Small intestine (tissue), 7 donors: Measurements from ENCODE around the gene GRIA4. TPM values are rescaled to one million over a fixed set of nuclear protein-coding genes. Genes with fewer than 3 reads are reported as not detected.
"Not testable (repeated sequence)": the region's sequence is repeated elsewhere in the genome, so short reads cannot be mapped to it uniquely, and the experiment has no call there.

Experiments
- DNase-seq, 2 donors: peaks; one replicate each; pipeline versions ENCODE4 v3.0.0 to v3.0.0-alpha.2; 2013
- FAIRE-seq: peaks from 2 replicates; lab custom pipeline; 2012; peaks lifted over from hg19 to GRCh38; lab: Jason Lieb, UNC
- H3K27ac ChIP-seq, 3 donors: one replicate each; pipeline ENCODE4 v1.5.1; 2013; ENCODE audit warnings: low read length in 2 of 3, mild to moderate bottlenecking in 2 of 3, control low read depth in 1 of 3, inconsistent platforms in 1 of 3, low read depth in 1 of 3, moderate library complexity in 1 of 3
- H3K27me3 ChIP-seq, 3 donors: one replicate each; pipeline ENCODE4 v1.6.1; 2013; ENCODE audit warnings: low read length in 3 of 3, inconsistent platforms in 1 of 3; ENCODE audit not compliant: control insufficient read depth in 3 of 3, insufficient read depth in 3 of 3
- H3K36me3 ChIP-seq, 3 donors: one replicate each; pipeline ENCODE4 v1.6.1; 2013; ENCODE audit warnings: low read length in 3 of 3, inconsistent platforms in 1 of 3, low read depth in 1 of 3, mild to moderate bottlenecking in 1 of 3, moderate library complexity in 1 of 3; ENCODE audit not compliant: control insufficient read depth in 3 of 3, insufficient read depth in 2 of 3
- H3K4me1 ChIP-seq, 3 donors: one replicate each; pipeline ENCODE4 v1.6.1; 2013; ENCODE audit warnings: low read length in 2 of 3, inconsistent platforms in 1 of 3, low read depth in 1 of 3, mild to moderate bottlenecking in 1 of 3, moderate library complexity in 1 of 3; ENCODE audit not compliant: control insufficient read depth in 3 of 3, insufficient read depth in 2 of 3
- H3K4me3 ChIP-seq, 3 donors: one replicate each; pipeline ENCODE4 v1.5.1; 2013; ENCODE audit warnings: low read length in 3 of 3, control low read depth in 1 of 3, inconsistent platforms in 1 of 3, low read depth in 1 of 3, mild to moderate bottlenecking in 1 of 3, moderate library complexity in 1 of 3
- H3K9me3 ChIP-seq, 2 donors: one replicate each; pipeline ENCODE4 v1.6.1; 2013; ENCODE audit warnings: low read depth in 1 of 2, low read length in 1 of 2; ENCODE audit not compliant: control insufficient read depth in 2 of 2, insufficient read depth in 1 of 2
- WGBS, 3 donors: extraction: QIAGEN DNeasy Blood & Tissue Kit; methylation state at CpG; one replicate each; pipeline ENCODE4 v1.1.7; 2013; 5-methylcytosine and 5-hydroxymethylcytosine counted together
- polyA plus RNA-seq, 4 donors: library from polyadenylated mRNA; stranded (reverse) in 3 of 4; unstranded in 1 of 4; fragments of 200-250 nt in 3 of 4; fragments of 120-200 nt in 1 of 4; gene quantifications; one replicate each; pipeline versions ENCODE4 v1.2.1 to v1.2.3, GENCODE V29; 2013
- donor health status: healthy with polysubstance abuse.
- donor health status: control.
- donor health status: control.
- donor health status: Bipolar disorder and iron deficiency.
- donor health status: healthy.

Gene GRIA4
- polyA plus RNA-seq, 4 donors = 0.34 to 22.9 TPM; not detected in 2

GRCh38 chr11:105975128-105975527 is 365.3 kb downstream of the GRIA4 start:
- no peaks in the 10 kb centered on the region for H3K9me3 ChIP-seq
- FAIRE-seq = no peak
- WGBS, 3 donors = 68 to 71% (median 70%) methylated on average over 1 of the region's 1 CpG
- no peak overlapping the region for H3K4me3 ChIP-seq
- H3K27ac ChIP-seq = no peak overlapping the region
- no peaks in the 10 kb centered on the region for H3K27me3 ChIP-seq
- H3K4me1 ChIP-seq = no peaks in the 10 kb centered on the region
- no peak for DNase-seq
- H3K36me3 ChIP-seq = no peaks in the 10 kb centered on the region

DNA sequence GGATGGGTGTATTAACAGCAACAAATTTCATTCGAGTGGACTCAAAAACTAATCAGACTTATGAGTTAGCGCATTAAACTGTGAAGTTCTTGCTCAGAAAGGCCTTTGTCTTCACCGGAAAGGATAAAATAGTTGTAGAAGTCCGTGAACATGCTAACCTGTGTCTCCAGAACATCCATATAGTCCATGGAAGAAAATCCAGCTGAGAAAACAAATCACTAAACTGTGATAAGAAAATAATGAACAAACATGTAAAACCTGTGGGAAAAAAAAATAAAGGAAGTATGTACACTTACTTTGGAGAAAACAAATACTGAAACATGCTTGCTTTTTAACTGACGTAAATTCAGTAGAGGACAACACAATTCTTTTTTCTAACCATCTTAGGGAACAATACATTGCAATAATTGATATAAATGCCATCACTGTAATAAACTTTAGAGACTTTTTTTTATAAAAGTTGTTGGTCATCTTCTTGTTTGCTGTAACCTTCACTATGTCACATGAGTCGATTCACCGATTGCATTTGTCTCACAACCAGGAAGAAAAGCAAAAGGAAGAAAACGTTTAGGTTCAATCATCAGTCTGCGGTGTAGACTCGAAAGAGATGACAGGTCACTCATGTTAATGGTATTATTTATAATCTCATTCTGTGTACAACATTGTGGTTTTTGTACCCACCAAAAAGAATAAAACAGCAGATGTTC is 370.3 kb downstream of the GRIA4 start:
- 90 to 91% (median 91%) methylated on average over 10 of the region's 10 CpGs for WGBS, 3 donors
- no peak for FAIRE-seq
- no peak for DNase-seq
- Histone ChIP-seq H3K27me3 (no peaks in the 10 kb centered on the region), H3K27ac (no peak overlapping the region), H3K4me1 (no peaks in the 10 kb centered on the region), H3K36me3 (no peaks in the 10 kb centered on the region), H3K9me3 (no peaks in the 10 kb centered on the region), H3K4me3 (no peak overlapping the region)

GRCh38 chr11:105986554-105986953 is 376.7 kb downstream of the GRIA4 start:
- Histone ChIP-seq H3K9me3 (no peaks in the 10 kb centered on the region), H3K27ac (no peak overlapping the region), H3K36me3 (no peaks in the 10 kb centered on the region), H3K4me3 (no peak overlapping the region), H3K27me3 (no peaks in the 10 kb centered on the region), H3K4me1 (no peaks in the 10 kb centered on the region)
- FAIRE-seq = no peak
- DNase-seq = no peak
- 68 to 84% (median 81%) methylated on average over 2 of the region's 2 CpGs for WGBS, 3 donors

DNA sequence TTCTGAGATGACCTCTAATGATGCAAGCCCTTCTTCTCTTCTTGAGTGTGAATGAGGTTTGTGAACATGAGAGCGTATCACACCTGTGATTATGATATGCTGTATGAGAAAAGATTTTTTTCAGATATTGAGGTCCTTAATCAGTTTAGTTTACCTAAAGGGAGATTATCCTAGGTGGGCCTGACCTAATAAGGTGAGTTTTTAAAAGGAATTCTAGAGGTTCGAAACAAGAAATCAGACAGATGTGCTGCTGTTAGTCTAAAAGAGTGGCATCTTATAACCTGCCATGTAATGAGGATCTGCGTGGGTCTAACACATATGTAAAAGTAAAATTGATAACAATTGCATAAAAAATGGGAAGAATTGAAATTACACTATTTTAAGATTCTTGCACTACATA is 378.3 kb downstream of the GRIA4 start:
- 93 to 96% (median 95%) methylated on average over 3 of the region's 3 CpGs for WGBS, 3 donors
- DNase-seq (no peak), FAIRE-seq (no peak)
- Histone ChIP-seq H3K4me3 (no peak overlapping the region), H3K4me1 (no peaks in the 10 kb centered on the region), H3K27ac (no peak overlapping the region), H3K36me3 (no peaks in the 10 kb centered on the region), H3K27me3 (no peaks in the 10 kb centered on the region), H3K9me3 (no peaks in the 10 kb centered on the region)

DNA sequence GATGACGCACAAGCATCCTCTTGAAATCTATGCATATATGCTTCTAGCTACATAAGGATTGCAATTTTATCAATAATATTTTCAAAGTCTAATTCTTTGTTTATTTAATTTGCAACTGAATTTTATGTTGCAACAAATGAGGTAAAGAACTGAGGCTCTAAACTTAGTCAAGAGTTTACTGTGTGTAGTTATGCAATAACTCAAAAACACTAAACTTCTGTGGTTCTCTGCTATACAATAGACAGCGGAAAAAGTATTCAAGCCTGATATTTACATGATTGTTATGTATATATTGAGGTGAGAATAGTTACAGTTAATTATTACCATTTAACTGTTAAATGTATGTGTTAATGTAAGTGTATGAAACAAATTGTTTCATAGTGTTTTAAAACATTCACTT is 379.3 kb downstream of the GRIA4 start:
- Histone ChIP-seq H3K36me3 (no peaks in the 10 kb centered on the region), H3K9me3 (no peaks in the 10 kb centered on the region), H3K4me3 (no peak overlapping the region), H3K4me1 (no peaks in the 10 kb centered on the region), H3K27ac (no peak overlapping the region), H3K27me3 (no peaks in the 10 kb centered on the region)
- DNase-seq (no peak), FAIRE-seq (no peak)
- WGBS, 3 donors = 93 to 94% (median 94%) methylated on average over 2 of the region's 2 CpGs

DNA sequence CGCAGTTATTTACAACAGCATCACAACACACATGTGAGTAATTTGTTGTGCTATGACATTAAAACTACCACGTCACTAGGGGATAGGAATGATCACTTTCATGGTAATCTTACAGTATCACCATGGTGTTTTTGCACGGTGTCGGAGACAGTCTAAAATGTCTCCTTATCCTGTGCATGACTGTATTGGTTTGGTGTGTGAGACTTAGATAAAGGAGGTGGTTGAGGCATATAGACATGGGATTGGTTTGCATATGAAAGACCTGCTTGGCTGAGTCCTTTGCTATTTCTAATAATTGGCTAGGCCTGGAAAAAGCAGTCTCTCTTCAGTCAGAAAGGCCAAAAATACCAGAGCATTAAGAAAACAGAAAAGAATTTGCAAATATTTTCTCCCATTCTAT is 382.0 kb downstream of the GRIA4 start:
- H3K4me1 ChIP-seq = no peaks in the 10 kb centered on the region
- no peak for DNase-seq
- no peaks in the 10 kb centered on the region for H3K27me3 ChIP-seq
- H3K36me3 ChIP-seq = peaks cover 0 to 3% (median 0%) of the 10 kb centered on the region in 3 donors
- H3K9me3 ChIP-seq = no peaks in the 10 kb centered on the region
- no peak overlapping the region for H3K4me3 ChIP-seq
- no peak for FAIRE-seq
- 95 to 97% (median 96%) methylated on average over 4 of the region's 4 CpGs for WGBS, 3 donors
- H3K27ac ChIP-seq = no peak overlapping the region

DNA sequence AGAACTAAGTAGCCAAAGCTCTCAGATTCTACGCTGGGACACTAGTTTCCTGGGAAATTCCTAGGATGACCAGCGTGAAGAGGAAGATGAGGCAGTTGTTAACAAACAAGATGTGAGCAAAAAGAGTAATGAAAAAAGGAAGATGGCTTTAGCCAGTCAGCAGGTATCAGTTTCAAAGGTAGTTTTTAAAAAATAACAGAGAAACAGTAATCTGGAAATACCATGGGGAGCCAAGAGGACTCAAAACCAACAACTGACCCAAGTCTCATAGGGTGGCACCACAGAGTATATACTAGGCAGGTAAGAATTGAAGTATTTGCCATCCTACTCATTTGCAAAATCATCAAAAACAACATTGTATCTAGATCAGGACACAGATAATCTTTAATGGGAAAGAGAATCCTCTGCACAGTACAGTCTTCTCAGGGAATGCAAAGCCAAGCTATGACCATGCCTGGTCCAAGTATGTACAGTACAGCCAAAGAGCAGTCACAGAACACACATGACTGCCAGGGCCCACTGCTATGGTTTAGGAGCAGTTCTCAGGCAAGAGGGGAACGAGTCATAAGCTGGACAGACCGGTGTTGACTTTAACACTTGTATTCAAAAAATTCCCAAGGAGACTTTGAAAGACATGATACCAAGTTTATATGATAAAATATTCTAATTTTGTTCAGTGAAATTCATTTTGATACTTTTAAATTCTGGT is 391.6 kb downstream of the GRIA4 start:
- FAIRE-seq (no peak), DNase-seq (no peak)
- Histone ChIP-seq H3K4me1 (no peaks in the 10 kb centered on the region), H3K36me3 (peaks cover 4 to 10% (median 5%) of the 10 kb centered on the region in 3 donors), H3K27ac (no peak overlapping the region), H3K27me3 (no peaks in the 10 kb centered on the region), H3K9me3 (peaks cover 0 to 17% of the 10 kb centered on the region in 2 donors), H3K4me3 (no peak overlapping the region)
- WGBS, 3 donors = 91 to 94% (median 94%) methylated on average over 4 of the region's 4 CpGs

DNA sequence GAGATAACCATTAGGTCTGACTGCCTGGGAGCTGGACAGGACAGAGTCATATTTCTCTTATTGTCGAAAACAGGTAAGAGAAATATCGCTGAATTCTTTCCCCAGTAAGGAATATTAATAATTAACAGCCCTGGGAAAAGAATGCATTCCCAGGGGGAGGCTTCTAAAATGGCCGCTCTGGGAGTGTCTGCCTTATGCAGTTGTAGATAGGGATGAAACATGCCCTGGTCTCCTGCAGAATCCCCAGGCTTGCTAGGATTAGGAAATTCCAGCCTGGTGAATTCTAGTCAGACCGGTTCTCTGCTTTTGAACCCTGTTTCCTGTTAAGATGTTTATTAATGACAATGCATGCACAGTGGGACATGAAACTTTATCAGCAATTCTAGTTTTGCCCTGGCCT is 393.2 kb downstream of the GRIA4 start:
- Histone ChIP-seq H3K9me3 (peaks cover 0 to 17% of the 10 kb centered on the region in 2 donors), H3K36me3 (peaks cover 9 to 13% (median 9%) of the 10 kb centered on the region in 3 donors)
- H3K4me3 ChIP-seq, H3K27me3 ChIP-seq, H3K27ac ChIP-seq, DNase-seq, H3K4me1 ChIP-seq, FAIRE-seq: not testable (repeated sequence)
- 94 to 97% (median 96%) methylated on average over 4 of the region's 4 CpGs for WGBS, 3 donors
